K562 (cell line): ENCODE data around the gene C8A. TPM values are rescaled to one million over a fixed set of nuclear protein-coding genes. Genes with fewer than 3 reads are reported as not detected.

Source experiments
- ATAC-seq: fragments of 200-7000 bp; cut with Tn5 transposase; 3 replicates; pipeline ENCODE4 v1.9.1; 2020; ENCODE audit warnings: moderate library complexity
- BruUV-seq: library from RNA; stranded (reverse); fragments of 400-500 nt; replicated peaks from 2 replicates; lab custom pipeline; 2021; lab: Mats Ljungman, UMichigan
- CTCF ChIA-PET: fragments of 300-600 bp; formaldehyde crosslinking; extraction: SDS; loops from one replicate; lab custom pipeline; 2021; ENCODE audit warnings: low intra/inter-chr PET ratio; lab: Yijun Ruan, JAX
- POLR2A ChIA-PET: fragments of 300-600, 350-650 bp; sonication (Branson Sonifier 250); formaldehyde crosslinking; extraction: SDS; loops from one replicate; lab custom pipeline; 2021; ENCODE audit warnings: antibody characterized with exemption, inconsistent platforms; lab: Yijun Ruan, JAX
- DNase-seq, 4 experiments: peaks; one replicate each; pipeline versions ENCODE4 v3.0.0 to v3.0.0-alpha.2; 2011 to 2018; ENCODE audit warnings: low spot score in 3 of 4, mixed read lengths in 3 of 4; ENCODE audit errors: extremely low read depth in 1 of 4
- FAIRE-seq: peaks from 2 replicates; lab custom pipeline; 2011; peaks lifted over from hg19 to GRCh38; lab: Jason Lieb, UNC
- H2AFZ ChIP-seq: 2 replicates; pipeline ENCODE4 v1.6.0; 2011; ENCODE audit warnings: low read depth, low read length, control low read depth, inconsistent platforms
- H3K27ac ChIP-seq: fragments of 200-600 bp; 3 replicates; pipeline ENCODE4 v1.8.0; 2011; ENCODE audit warnings: low read depth, mild to moderate bottlenecking, control low read depth, inconsistent platforms, low read length, moderate library complexity, mixed read lengths; ENCODE audit errors: extremely low read depth
- H3K27me3 ChIP-seq, 2 experiments: fragments of 300-600 bp in 1 of 2; 2 replicates in 1 of 2; 3 replicates in 1 of 2; pipeline versions ENCODE4 v1.6.0 to v1.8.0; 2011; ENCODE audit warnings: inconsistent platforms in 2 of 2, low read length in 2 of 2, mild to moderate bottlenecking in 1 of 2, mixed read lengths in 1 of 2, moderate library complexity in 1 of 2; ENCODE audit not compliant: control insufficient read depth in 2 of 2, insufficient read depth in 2 of 2
- H3K36me3 ChIP-seq: fragments of 300-600 bp; 3 replicates; pipeline ENCODE4 v1.8.0; 2011; ENCODE audit warnings: mild to moderate bottlenecking, low read length, inconsistent platforms; ENCODE audit not compliant: control insufficient read depth, insufficient read depth
- H3K4me1 ChIP-seq, 2 experiments: fragments of 200-600 bp in 1 of 2; replicated peaks in 1 of 2; 2 replicates in 1 of 2; 3 replicates in 1 of 2; pipeline versions ENCODE4 v1.5.1 to v1.8.0; 2011; ENCODE audit warnings: inconsistent platforms in 2 of 2, low read length in 2 of 2, mild to moderate bottlenecking in 1 of 2, mixed read lengths in 1 of 2, moderate library complexity in 1 of 2; ENCODE audit not compliant: control insufficient read depth in 2 of 2, insufficient read depth in 2 of 2
- H3K4me2 ChIP-seq: 2 replicates; pipeline ENCODE4 v1.6.1; 2011; ENCODE audit warnings: low read length, control low read depth, inconsistent platforms, mixed read lengths; ENCODE audit not compliant: insufficient read depth
- H3K4me3 ChIP-seq: fragments of 200-600 bp; sonication (generic), shearing (Covaris generic); 2 replicates; pipeline ENCODE4 v1.5.1; 2016; ENCODE audit warnings: control low read depth, inconsistent platforms
- H3K79me2 ChIP-seq: fragments of 200-600 bp; 3 replicates; pipeline ENCODE4 v1.8.0; 2011; ENCODE audit warnings: low read length, inconsistent platforms; ENCODE audit not compliant: control insufficient read depth, insufficient read depth
- H3K9ac ChIP-seq, 2 experiments: 2 replicates each; pipeline versions ENCODE4 v1.6.0 to v1.6.1; 2011; ENCODE audit warnings: low read depth in 2 of 2, low read length in 2 of 2, control low read depth in 1 of 2, inconsistent platforms in 1 of 2, mild to moderate bottlenecking in 1 of 2, mixed read lengths in 1 of 2; ENCODE audit not compliant: insufficient read depth in 1 of 2
- H3K9me1 ChIP-seq: one replicate; pipeline ENCODE4 v1.6.0; 2011; ENCODE audit warnings: inconsistent platforms, mild to moderate bottlenecking, low read length, moderate library complexity; ENCODE audit not compliant: control insufficient read depth, insufficient read depth
- H3K9me3 ChIP-seq: replicated peaks from 2 replicates; pipeline ENCODE4 v1.5.1; 2011; ENCODE audit warnings: low read depth, low read length, inconsistent platforms; ENCODE audit not compliant: control insufficient read depth, insufficient read depth
- H4K20me1 ChIP-seq: replicated peaks from 2 replicates; pipeline ENCODE4 v1.6.1; 2011; ENCODE audit warnings: low read length, inconsistent platforms, mixed read lengths; ENCODE audit not compliant: control insufficient read depth, insufficient read depth
- ADNP ChIP-seq: fragments of 200-800 bp; sonication (Bioruptor generic); IDR thresholded peaks from 2 replicates; pipeline ENCODE4 v1.6.1; 2016; ENCODE audit warnings: missing genetic modification characterization, missing compliant biosample characterization
- ARHGAP35 ChIP-seq: fragments of 450-650 bp; IDR thresholded peaks from 2 replicates; pipeline ENCODE4 v1.6.1; 2018; ENCODE audit not compliant: partially characterized antibody
- ARID4B ChIP-seq: sonication (generic); formaldehyde crosslinking; IDR thresholded peaks from 2 replicates; pipeline ENCODE4 v1.8.0; 2022; ENCODE audit warnings: mild to moderate bottlenecking, missing genetic modification reagents
- ATF4 ChIP-seq: fragments of 450-650 bp; formaldehyde crosslinking; IDR thresholded peaks from 2 replicates; pipeline ENCODE4 v1.4.0; 2022; ENCODE audit warnings: mild to moderate bottlenecking, moderate library complexity
- DACH1 ChIP-seq: fragments of 450-650 bp; IDR thresholded peaks from 2 replicates; pipeline ENCODE4 v1.6.1; 2018; ENCODE audit not compliant: partially characterized antibody
- EZH2 ChIP-seq: IDR thresholded peaks from 2 replicates; pipeline ENCODE4 v1.6.1; 2012; ENCODE audit warnings: low read depth, mild to moderate bottlenecking, inconsistent platforms, low read length, borderline replicate concordance
- PBX2 ChIP-seq, 2 experiments: IDR thresholded peaks in 1 of 2; conservative IDR thresholded peaks in 1 of 2; 2 replicates each; pipeline ENCODE4 v1.6.1; 2016; ENCODE audit warnings: low read depth in 2 of 2, mild to moderate bottlenecking in 1 of 2, missing compliant biosample characterization in 1 of 2, missing genetic modification characterization in 1 of 2, moderate library complexity in 1 of 2
- POLR3A ChIP-seq: IDR thresholded peaks from 2 replicates; pipeline ENCODE4 v1.6.1; 2011; ENCODE audit warnings: borderline replicate concordance, mild to moderate bottlenecking, moderate library complexity; ENCODE audit not compliant: insufficient read length, insufficient read depth; ENCODE audit errors: extremely low read depth
- SIRT6 ChIP-seq: IDR thresholded peaks from one replicate; pipeline ENCODE4 v1.6.1; 2012; ENCODE audit warnings: low read depth, mild to moderate bottlenecking, control low read depth, inconsistent platforms, low read length, moderate library complexity
- TOE1 ChIP-seq, 2 experiments: fragments of 450-650 bp in 1 of 2; sonication (generic) in 1 of 2; formaldehyde crosslinking in 1 of 2; IDR thresholded peaks; 2 replicates each; pipeline versions ENCODE4 v1.7.1 to v1.8.0; 2016 to 2022; ENCODE audit warnings: borderline replicate concordance in 2 of 2, mild to moderate bottlenecking in 2 of 2, antibody characterized with exemption in 1 of 2, inconsistent platforms in 1 of 2, low read depth in 1 of 2, missing genetic modification reagents in 1 of 2, moderate library complexity in 1 of 2
- ZNF586 ChIP-seq: fragments of 450-650 bp; formaldehyde crosslinking; conservative IDR thresholded peaks from 2 replicates; pipeline ENCODE4 v1.4.0; 2020; ENCODE audit warnings: mild to moderate bottlenecking, moderate library complexity
- WGBS: fragments of 100-300 bp; shearing (Covaris generic); methylation state at CpG from one replicate; pipeline ENCODE4 v1.1.6; 2016; ENCODE audit warnings: low coverage, mixed read lengths; ENCODE audit not compliant: insufficient coverage; ENCODE audit errors: missing lambda C conversion rate; 5-methylcytosine and 5-hydroxymethylcytosine counted together
- in situ Hi-C: fragments of 300-500 bp; cut with MboI; formaldehyde crosslinking; loops from 4 replicates; pipeline ENCODE4 v1.15.0; 2018; ENCODE audit warnings: inconsistent platforms, mixed read lengths
- intact Hi-C: fragments of 100-400 bp; cut with micrococcal nuclease; formaldehyde crosslinking; loops from 2 replicates; pipeline ENCODE4 v1.14.2; 2022
- polyA plus RNA-seq, 8 experiments: library from polyadenylated mRNA; depleted of rRNA in 4 of 8; stranded (reverse) in 5 of 8; unstranded in 3 of 8; fragments of >200 nt; fragmentation: Nextera tagmentation in 2 of 8; fragmentation: Illumina TruSeq in 1 of 8; extraction: Ambion mirVana in 2 of 8; extraction: Trizol in 1 of 8; gene quantifications; 2 replicates each; pipeline versions ENCODE4 v1.2.1 to v1.2.3, GENCODE V29; 2011 to 2014; ENCODE audit warnings: inconsistent platforms in 1 of 8, missing spikeins in 1 of 8
- total RNA-seq, 7 experiments: library from RNA; depleted of rRNA in 6 of 7; stranded (reverse); fragments of >200 nt in 6 of 7; fragmentation: Illumina TruSeq in 2 of 7; extraction: Trizol in 2 of 7; gene quantifications; 2 replicates each; pipeline versions ENCODE4 v1.2.1 to v1.2.3, GENCODE V29; 2011 to 2021; ENCODE audit warnings: low replicate concordance in 1 of 7

Gene C8A
- total and polyA plus RNA-seq, 9 of the 15 experiments (the other 6 are each of a cell fraction or from before 2014, with no cell fraction given) = 0.09 TPM; not detected in 8

GRCh38 chr1:56908619-56909221 is 54.1 kb downstream of the C8A start:
- H3K27me3 ChIP-seq = no peaks in the 10 kb centered on the region
- no peaks in the 10 kb centered on the region for H3K79me2 ChIP-seq
- no peaks in the 10 kb centered on the region for H3K36me3 ChIP-seq
- H3K27ac ChIP-seq = no peak overlapping the region
- POLR2A ChIA-PET = no interaction called here
- H4K20me1 ChIP-seq = no peaks in the 10 kb centered on the region
- CTCF ChIA-PET = no interaction called here
- FAIRE-seq (no peak), ATAC-seq (no peak), DNase-seq (no peak)
- intact Hi-C loops (no loop called here), in situ Hi-C loops (no loop called here)
- no peaks in the 10 kb centered on the region for H3K9me3 ChIP-seq
- no peaks in the 10 kb centered on the region for H3K9me1 ChIP-seq
- no peak overlapping the region for H2AFZ ChIP-seq
- peaks cover 0 to 4% of the 10 kb centered on the region in 2 experiments; a peak in 3 of 5 replicates for H3K4me1 ChIP-seq
- no TSS peak for BruUV-seq
- no peak overlapping the region for H3K9ac ChIP-seq
- 7% methylated on average over 1 of the region's 1 CpG for WGBS
- H3K4me3 ChIP-seq = no peak overlapping the region
- H3K4me2 ChIP-seq = no peak overlapping the region
- TF ChIP-seq PBX2 (CRISPR knock-in tag; IDR thresholded peaks at IDR 0.05; ENCODE audit: low read depth) (no peak), PBX2 (tag; conservative IDR thresholded peaks at IDR 0.05; ENCODE audit: low read depth) (no peak), ZNF586 (CRISPR knock-in tag) (no peak), ATF4 (CRISPR knock-in tag) (no peak), ARHGAP35 (no peak), SIRT6 (no peak), TOE1 (IDR thresholded peaks at IDR 0.05; ENCODE audit: borderline replicate concordance) (no peak), TOE1 (CRISPR knock-in tag; IDR thresholded peaks at IDR 0.05; ENCODE audit: borderline replicate concordance, low read depth) (no peak), POLR3A (no peak), DACH1 (no peak), ADNP (tag) (no peak), EZH2 (no peak), ARID4B (CRISPR knock-in tag) (no peak)
